Measurements from ENCODE around the gene BMP8B.
"Not testable (repeated sequence)": the region's sequence is repeated elsewhere in the genome, so short reads cannot be mapped to it uniquely, and the experiment has no call there.

BMP8B gene

GRCh38 chr1:39777306-39777705 lies 11.4 kb downstream of the BMP8B start:
- FAIRE-seq = no peak

DNA sequence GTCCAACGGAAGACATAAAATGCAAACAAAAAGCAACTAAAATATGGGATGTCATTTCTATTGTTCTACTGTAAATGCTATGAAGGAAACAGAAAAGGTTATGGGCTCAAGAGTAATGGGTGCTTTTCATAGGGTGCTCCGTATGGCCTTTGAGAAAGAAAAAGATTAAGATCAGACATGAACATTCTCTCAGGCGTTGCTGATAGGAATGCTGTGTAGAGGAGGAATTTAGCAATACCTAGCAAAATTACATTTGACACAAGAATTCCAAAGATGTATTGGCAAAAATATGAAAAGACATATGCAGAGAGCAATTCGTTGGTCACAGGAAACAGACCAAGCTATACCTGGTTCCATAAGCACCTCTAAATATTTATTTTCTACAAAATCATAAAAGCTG lies 11.8 kb downstream of the BMP8B start:
- no peak for FAIRE-seq

- no peak for FAIRE-seq
These were observed 12.3 kb downstream of the BMP8B start for GRCh38 chr1:39776400-39776713.

DNA sequence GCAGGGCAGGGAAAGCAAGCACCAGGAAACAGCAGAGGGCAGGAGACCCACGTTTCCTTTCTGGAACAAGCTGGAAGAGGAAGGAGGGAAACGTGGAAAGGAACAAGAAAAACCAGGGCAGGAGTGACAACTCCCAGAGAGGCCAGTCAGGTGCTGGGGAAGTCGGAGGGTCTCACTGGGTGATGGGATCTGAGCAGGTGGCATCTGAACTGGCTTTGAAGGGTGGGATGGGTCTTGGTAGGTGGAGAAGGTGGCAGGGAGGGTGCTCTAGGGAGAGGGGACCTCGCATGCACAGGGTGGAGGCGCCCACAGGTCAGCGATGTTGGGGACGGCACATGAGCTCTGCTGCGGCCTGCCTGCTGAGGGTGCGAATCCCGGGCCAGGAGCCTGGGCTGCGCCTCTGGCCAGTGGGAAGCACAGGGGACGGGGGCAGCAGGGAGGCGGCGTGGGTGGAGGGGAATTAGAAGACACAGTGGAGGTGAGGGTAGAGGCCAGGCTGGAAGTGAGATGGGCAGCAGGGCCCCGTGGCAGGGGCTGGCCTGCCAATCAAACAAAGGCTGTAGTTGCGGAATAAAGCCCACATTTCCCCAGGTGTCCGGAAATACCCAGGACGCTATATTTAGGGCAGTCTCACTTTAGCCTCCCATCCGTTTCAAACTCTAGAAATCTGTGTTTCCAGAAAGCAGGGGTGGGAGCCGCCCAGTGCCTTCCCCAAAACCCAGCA lies 12.8 kb downstream of the BMP8B start:
- not testable (repeated sequence) for FAIRE-seq

DNA sequence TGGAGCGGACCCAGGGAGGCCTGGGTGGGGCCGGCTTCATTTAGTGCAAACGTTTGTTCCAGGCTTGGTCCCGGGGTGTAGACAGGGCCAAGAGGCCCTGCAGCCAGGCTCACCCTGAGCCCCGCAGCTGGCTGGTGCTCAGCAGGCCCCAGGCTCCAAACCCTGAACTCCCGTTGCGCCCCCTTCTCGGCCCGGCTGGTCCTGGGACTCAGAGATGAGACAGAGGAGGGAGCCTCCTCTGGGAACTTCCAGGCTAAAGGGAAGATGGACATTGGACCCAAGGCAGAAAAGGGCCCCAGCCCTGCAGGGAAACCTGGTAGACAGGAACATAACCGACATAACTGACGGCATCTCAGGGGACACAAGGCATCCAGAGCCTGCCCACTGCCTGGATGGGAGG lies 13.5 kb downstream of the BMP8B start:
- FAIRE-seq = not testable (repeated sequence)

DNA sequence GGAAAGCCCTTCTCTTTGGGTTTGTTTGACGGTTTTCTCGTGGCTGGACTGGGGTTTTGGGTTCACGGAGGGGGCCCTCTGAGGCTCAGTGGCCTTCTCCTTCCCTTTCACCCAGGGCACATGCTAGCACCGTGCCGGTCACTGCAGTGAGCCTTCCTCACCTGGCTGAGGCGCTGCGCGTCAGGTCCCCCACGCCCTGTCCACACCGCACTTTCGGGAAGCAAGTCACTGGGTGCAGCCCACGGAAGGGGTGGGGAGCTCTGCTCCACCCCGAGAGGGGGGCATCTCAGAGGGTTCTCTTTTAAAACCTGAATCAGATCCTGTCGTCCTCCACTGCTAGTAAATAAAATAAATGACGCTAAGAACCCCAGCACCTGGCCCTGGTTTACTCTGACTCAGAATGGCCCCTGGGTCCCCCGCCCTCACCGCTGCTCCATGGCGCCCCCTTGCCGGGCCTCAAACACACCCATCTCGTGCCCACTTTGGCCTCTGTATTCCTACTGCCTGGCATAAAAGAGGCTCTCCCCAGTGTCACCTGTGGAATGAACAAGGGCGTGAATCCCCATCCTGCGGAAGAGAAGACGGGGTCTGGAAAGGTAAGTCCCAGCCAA lies 15.2 kb downstream of the BMP8B start:
- FAIRE-seq = not testable (repeated sequence)

DNA sequence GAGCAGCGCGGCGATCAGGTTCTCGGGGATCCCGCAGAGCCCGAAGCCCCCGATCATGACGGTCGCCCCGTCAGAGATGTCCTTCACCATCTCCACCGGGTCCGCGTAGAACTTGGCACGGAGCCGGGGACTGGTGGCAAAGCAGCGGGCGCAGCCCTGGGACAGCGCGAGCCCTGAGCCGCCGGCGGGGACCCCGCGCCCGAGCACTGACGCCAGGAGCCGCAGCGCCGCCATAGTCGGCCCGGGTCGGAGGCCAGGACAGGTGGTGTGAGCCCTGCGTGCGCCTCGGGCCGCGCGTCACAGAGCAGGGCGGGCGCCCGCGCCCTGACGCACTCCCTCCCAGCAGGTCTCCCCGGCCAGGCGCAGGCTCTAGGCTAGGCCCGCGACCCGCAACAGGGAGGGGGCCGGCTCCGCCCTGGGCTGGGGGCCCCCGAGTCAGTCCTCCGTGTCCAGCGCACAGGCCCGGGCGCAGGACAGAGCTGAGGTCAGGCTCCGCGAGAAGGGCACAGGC lies 17.6 kb downstream of the BMP8B start, which contains the start of gene OXCT2:
OXCT2 (minus strand) TSS at position 327 of the 511 bp plus-strand sequence; CDS start at position 234, 93 bp downstream.
- not testable (repeated sequence) for FAIRE-seq

DNA sequence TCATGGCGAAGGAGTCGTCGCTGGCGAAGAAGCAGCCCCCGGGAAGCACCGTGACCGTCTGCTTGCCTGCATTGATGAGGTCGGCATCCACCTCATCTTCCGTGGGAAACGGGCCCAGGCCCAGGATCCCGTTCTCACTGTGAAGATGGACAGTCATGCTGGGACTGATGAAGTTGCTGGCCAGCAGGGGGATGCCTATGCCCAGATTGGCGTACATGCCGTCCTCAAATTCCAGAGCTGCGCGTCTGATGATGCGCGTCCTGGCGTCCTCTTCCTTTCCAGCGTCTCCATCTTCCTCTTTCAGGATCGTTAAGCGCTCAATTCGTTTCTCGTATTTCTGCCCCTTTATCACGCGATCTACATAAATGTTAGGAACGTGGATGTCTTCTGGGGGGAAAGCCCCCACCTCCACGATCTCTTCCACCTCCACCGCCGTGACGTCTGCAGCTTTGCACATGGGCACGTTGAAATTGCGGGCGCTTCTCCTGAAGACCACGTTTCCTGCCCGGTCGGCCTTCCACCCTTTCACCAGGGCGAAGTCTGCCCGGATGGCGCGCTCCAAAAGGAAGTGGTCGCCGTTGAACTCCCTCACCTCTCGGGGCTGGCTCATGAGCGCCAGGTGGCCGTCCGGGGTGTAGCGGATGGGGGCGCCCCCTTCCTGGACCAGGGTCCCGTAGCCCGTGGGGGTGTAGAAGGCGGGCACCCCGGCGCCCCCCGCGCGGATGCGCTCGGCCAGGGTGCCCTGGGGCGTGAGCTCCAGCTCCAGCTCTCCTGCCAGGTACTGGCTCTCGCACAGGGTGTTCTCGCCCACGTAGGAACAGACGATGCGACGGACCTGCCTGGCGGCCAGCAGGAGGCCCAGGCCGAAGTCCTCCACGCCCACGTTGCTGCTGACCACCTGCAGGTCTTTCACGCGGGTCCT lies 18.3 kb downstream of the BMP8B start:
- FAIRE-seq = not testable (repeated sequence)

DNA sequence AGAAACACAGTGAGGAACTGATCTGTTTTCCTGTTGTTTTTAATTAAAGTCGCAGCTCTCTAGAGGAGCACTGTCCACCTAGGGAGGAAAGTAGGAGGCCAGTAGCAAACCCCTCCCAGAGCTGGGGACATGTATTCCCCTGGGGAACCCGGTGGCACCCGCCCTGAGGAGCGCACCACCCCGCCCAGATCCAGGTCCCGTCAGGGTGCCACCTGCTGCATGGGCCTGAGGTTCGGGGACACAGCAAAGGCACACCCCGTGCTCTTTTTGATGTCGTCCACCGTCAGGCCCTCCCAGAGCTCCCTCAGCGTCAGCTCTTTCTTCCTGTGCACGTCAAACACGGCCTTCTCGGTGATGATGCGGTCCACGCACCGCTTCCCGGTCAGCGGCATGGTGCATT lies 19.2 kb downstream of the BMP8B start:
- not testable (repeated sequence) for FAIRE-seq

- FAIRE-seq = not testable (repeated sequence)
These were observed 22.2 kb downstream of the BMP8B start for GRCh38 chr1:39766466-39766865.

- not testable (repeated sequence) for FAIRE-seq
These were observed 24.2 kb downstream of the BMP8B start for GRCh38 chr1:39764512-39764911.

DNA sequence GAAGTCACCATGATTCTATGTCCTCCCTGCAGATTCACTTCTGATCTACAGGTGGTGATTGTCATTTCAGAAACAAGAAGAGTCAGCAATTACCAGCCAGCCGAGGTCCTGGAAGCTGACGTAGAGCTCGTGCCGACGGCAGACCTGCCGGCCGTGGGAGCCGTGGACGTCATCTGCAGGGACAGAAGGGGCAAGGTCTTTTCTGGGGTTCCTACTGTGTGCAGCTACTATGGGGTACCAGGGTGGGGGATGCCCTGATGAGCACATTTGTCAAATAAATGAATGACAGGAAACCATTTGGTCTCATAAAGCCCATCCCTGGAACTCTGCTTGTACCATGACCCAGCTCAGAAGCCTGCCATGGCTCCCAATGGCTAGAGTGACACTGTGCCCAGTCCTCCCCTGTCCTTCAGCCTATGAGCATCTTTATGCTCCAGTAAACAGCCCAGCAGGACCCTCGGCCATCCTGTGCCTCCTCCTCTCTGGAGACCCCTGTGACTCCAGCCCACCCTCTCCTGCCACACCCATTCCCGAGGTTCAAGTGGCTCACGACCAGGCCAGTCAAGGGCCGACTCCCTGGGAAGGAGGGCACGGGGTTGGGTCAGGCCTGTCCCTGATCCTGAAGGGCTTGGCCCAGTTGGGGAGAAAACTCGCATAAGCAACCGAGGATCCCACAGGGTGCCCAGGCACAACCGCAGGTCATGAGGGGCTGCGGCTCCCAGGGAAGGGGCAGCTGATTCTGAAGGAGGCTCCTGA lies 24.9 kb downstream of the BMP8B start:
- FAIRE-seq = not testable (repeated sequence)

- FAIRE-seq = no peak
These were observed 25.8 kb downstream of the BMP8B start for GRCh38 chr1:39762550-39763540.

- no peak for FAIRE-seq
These were observed 27.0 kb downstream of the BMP8B start for GRCh38 chr1:39761557-39762260.

DNA sequence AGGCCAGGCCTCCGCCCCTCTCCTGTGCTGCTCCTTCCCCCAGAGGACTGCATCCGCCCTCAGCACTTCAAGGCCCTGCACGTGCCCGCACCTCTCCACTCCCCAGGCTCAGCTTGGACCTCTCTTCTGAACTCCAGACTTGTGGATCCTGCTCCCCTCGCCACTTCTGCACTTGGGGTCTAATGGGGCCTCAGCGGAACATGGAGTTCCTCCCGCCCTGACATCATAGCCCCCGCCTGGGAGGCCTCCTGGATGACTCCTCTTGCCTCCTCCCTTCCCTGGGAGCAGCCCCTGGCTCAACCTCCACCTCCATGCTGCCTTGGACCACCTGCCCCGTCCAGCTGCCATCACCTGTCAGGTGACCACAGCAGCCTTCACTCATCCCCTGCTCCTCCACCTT lies 27.6 kb downstream of the BMP8B start:
- FAIRE-seq = no peak

DNA sequence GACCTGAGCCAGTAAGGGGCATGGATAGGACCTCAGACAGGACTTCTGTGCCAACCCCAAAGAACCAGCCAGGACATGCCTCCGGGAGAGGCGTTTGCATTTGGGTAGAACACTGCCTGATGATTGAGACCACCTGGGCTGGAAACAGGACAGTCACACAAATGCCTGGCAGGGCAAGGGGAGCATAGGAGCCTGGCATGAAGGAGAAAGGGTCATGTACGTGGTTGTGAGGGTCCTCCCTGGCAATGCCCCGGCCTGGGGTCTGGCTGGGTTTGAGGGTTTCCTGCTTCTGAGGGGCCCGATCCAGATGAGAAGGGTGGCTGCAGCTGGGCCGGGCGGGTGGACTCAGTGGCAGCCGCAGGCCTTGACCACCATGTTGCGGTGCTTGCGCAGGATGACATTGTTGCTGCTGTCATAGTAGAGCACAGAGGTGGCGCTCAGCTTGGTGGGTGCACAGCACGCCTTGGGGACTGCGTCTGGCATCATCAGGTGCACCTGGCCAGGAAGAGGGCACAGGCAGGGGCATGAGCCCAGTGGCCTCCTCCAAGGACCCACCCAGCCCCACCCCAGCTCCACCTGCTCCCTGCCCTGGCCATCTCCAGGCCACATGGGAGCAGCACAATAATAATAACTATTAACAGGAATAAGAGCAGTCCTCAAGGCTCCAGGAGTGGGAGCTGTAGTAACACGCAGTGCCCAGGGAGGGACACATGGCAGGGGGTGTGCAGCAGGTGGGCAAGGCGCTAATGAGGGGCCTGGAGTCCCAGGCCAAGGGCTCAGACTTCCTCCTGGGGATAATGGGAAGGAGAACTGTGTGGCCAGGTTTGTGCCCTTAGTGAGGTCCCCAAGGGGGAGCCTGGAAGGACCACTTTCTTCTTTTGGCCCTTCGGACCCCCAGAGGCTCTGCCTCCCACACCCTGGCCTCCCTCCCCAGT lies 28.3 kb downstream of the BMP8B start:
- FAIRE-seq = no peak

- no peak for FAIRE-seq
These were observed 29.3 kb downstream of the BMP8B start for GRCh38 chr1:39759436-39759726.

DNA sequence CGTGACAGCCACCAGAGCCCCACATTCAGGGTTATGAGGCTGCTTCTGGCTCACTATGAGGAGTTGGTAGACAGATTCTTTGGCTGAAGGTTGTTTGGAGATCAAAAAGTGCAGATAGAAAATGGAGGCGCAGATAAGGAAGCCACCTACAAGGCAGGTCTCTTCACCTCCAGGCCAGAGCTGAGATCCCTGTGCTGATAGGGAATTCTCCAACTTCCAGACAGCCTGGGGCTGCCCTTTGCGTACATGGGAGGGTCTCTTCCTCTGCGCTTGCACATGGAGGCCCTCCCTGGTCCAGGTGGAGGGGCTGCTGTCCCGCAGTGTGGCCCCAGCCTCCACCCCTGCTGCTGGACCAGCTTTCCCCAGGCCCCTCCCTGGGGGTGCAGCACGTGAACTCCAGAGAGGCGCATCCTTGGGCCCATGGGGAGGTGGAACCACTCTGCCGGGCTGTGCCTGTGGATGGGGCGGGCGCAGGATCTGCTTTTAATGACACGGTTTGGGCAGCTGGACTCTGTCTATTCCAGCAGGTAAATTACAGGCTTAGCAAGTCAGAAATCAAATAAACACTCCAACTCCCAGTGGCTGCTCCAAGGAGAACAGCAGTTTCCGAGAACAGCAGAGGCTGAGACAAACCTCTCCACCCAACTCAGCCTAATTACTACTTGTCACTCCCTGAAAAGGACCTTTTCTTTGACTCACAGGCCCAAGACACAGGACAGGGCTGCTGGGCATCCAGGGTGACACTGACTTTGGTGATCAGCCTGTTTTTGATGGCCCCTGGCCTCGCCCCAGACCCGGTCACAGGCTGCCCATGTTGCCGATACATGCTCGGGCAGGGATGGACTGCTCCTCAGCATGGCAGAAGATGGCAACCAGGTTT lies 29.9 kb downstream of the BMP8B start:
- no peak for FAIRE-seq

DNA sequence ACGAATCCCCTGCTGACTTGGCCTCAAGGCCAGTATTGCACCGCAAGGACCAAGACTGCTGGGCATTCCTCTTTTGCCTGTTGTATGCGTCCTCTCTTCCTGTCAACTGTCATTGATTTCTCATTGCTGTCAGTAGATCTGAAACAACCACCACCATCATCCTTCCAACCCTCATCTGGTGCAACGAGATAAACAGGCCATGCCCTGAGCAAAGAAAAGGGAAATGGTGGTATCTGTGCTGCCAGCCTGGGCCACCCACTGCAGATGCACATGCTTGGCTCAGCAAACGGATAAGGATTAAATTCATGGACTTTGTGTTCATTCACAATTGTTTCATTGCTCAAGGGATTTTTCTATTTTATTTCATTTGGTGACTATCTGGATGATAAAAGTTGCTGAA lies 31.2 kb downstream of the BMP8B start:
- no peak for FAIRE-seq

Data from TTC549 (cell line).